ES-I3 (cell line): Measurements from ENCODE around the gene DDX24.

Experiments used
- H3K36me3 ChIP-seq: 2 replicates; pipeline ENCODE4 v1.6.1; 2013; ENCODE audit warnings: mild to moderate bottlenecking, low read length, control low read depth, moderate library complexity; ENCODE audit not compliant: insufficient read depth
- H3K4me1 ChIP-seq: 2 replicates; pipeline ENCODE4 v1.6.1; 2013; ENCODE audit warnings: mild to moderate bottlenecking, control low read depth, low read length; ENCODE audit not compliant: insufficient read depth
- H3K9ac ChIP-seq: 2 replicates; pipeline ENCODE4 v1.6.1; 2013; ENCODE audit warnings: low read depth, mild to moderate bottlenecking, low read length, moderate library complexity
- H3K9me3 ChIP-seq: 2 replicates; pipeline ENCODE4 v1.6.1; 2013; ENCODE audit warnings: mild to moderate bottlenecking, low read length, moderate library complexity; ENCODE audit not compliant: control insufficient read depth, insufficient read depth

The DDX24 gene

GRCh38 chr14:94031161-94031882 lies 49.7 kb downstream of the DDX24 start:
- Histone ChIP-seq H3K36me3 (no peaks in the 10 kb centered on the region), H3K4me1 (no peaks in the 10 kb centered on the region), H3K9me3 (no peaks in the 10 kb centered on the region), H3K9ac (no peak overlapping the region)

- H3K9ac ChIP-seq: no peak overlapping the region
- no peaks in the 10 kb centered on the region for H3K9me3 ChIP-seq
- H3K36me3 ChIP-seq: no peaks in the 10 kb centered on the region
- no peaks in the 10 kb centered on the region for H3K4me1 ChIP-seq
Observed at GRCh38 chr14:94030571-94030970, 50.4 kb downstream of the DDX24 start.

GRCh38 chr14:94029671-94030203 lies 51.3 kb downstream of the DDX24 start:
- Histone ChIP-seq H3K9ac (no peak overlapping the region), H3K9me3 (no peaks in the 10 kb centered on the region), H3K36me3 (no peaks in the 10 kb centered on the region), H3K4me1 (no peaks in the 10 kb centered on the region)

GRCh38 chr14:94029265-94029664 lies 51.7 kb downstream of the DDX24 start:
- Histone ChIP-seq H3K9me3 (no peaks in the 10 kb centered on the region), H3K4me1 (no peaks in the 10 kb centered on the region), H3K9ac (no peak overlapping the region), H3K36me3 (no peaks in the 10 kb centered on the region)

- no peaks in the 10 kb centered on the region for H3K9me3 ChIP-seq
- no peak overlapping the region for H3K9ac ChIP-seq
- H3K4me1 ChIP-seq: no peaks in the 10 kb centered on the region
- H3K36me3 ChIP-seq: no peaks in the 10 kb centered on the region
Observed at GRCh38 chr14:94028450-94028826, 52.6 kb downstream of the DDX24 start.

- no peaks in the 10 kb centered on the region for H3K36me3 ChIP-seq
- no peak overlapping the region for H3K9ac ChIP-seq
- H3K9me3 ChIP-seq: no peaks in the 10 kb centered on the region
- peaks cover 4% of the 10 kb centered on the region; the same call in 1 of the 2 replicates for H3K4me1 ChIP-seq
Observed at GRCh38 chr14:94027566-94028449, 53.2 kb downstream of the DDX24 start.

GRCh38 chr14:94026889-94027469 lies 54.0 kb downstream of the DDX24 start:
- no peaks in the 10 kb centered on the region for H3K9me3 ChIP-seq
- H3K36me3 ChIP-seq: no peaks in the 10 kb centered on the region
- peaks cover 9% of the 10 kb centered on the region; the same call in 1 of the 2 replicates for H3K4me1 ChIP-seq
- peak overlapping the region; percentile 44 for H3K9ac ChIP-seq

- Histone ChIP-seq H3K9me3 (no peaks in the 10 kb centered on the region), H3K4me1 (peaks cover 15% of the 10 kb centered on the region; the same call in 1 of the 2 replicates), H3K36me3 (no peaks in the 10 kb centered on the region), H3K9ac (peak within 1 kb of the TSS; percentile 44)
Observed at GRCh38 chr14:94026173-94026888, 54.7 kb downstream of the DDX24 start, which contains the start of gene OTUB2. TSS of gene OTUB2 (plus strand) at chr14:94026340. CDS start at chr14:94026538, 198 bp downstream.

- Histone ChIP-seq H3K9me3 (no peaks in the 10 kb centered on the region), H3K9ac (peak overlapping the region; percentile 39; the same call in 1 of the 2 replicates), H3K36me3 (no peaks in the 10 kb centered on the region), H3K4me1 (peaks cover 20% of the 10 kb centered on the region; the same call in 1 of the 2 replicates)
Observed at GRCh38 chr14:94025720-94026119, 55.3 kb downstream of the DDX24 start.

GRCh38 chr14:94024549-94024948 lies 56.5 kb downstream of the DDX24 start:
- Histone ChIP-seq H3K36me3 (no peaks in the 10 kb centered on the region), H3K4me1 (peaks cover 20% of the 10 kb centered on the region; the same call in 1 of the 2 replicates), H3K9me3 (no peaks in the 10 kb centered on the region)

GRCh38 chr14:94022532-94023411 lies 58.2 kb downstream of the DDX24 start:
- Histone ChIP-seq H3K9me3 (no peaks in the 10 kb centered on the region), H3K36me3 (no peaks in the 10 kb centered on the region), H3K4me1 (peaks cover 20% of the 10 kb centered on the region; the same call in 1 of the 2 replicates), H3K9ac (no peak overlapping the region)

More at GRCh38 chr14:94024549-94024948, 56.5 kb downstream of the DDX24 start:
- H3K9ac ChIP-seq: no peak overlapping the region

GRCh38 chr14:94021416-94022157 lies 59.4 kb downstream of the DDX24 start:
- Histone ChIP-seq H3K9me3 (no peaks in the 10 kb centered on the region), H3K36me3 (no peaks in the 10 kb centered on the region), H3K4me1 (peaks cover 20% of the 10 kb centered on the region; the same call in 1 of the 2 replicates), H3K9ac (no peak overlapping the region)
